ENCODE data around the gene SLC2A4RG. TPM values are rescaled to one million over a fixed set of nuclear protein-coding genes. Genes with fewer than 3 reads are reported as not detected.

SLC2A4RG gene
- total and polyA plus RNA-seq, 2 of the 13 experiments (the other 11 are each of a cell fraction or from before 2014, with no cell fraction given), result 91.4 to 95.9 TPM

GRCh38 chr20:63740627-63741353, 1.2 kb downstream of the SLC2A4RG start (continued):
- peak; percentile 98 for TF ChIP-seq ZNF264 (CRISPR knock-in tag; IDR thresholded peaks at IDR 0.05)
- TF ChIP-seq MAZ (IDR thresholded peaks at IDR 0.05; ENCODE audit: borderline replicate concordance, low read depth, low read length), result peak; percentile 73
- peak; percentile 99 for TF ChIP-seq MAZ (CRISPR knock-in tag; IDR thresholded peaks at IDR 0.05; ENCODE audit: low read depth)
- peak; percentile 87 for TF ChIP-seq ZSCAN29 (CRISPR knock-in tag; conservative IDR thresholded peaks at IDR 0.05)
- no peak for TF ChIP-seq ZNF17 (CRISPR knock-in tag; IDR thresholded peaks at IDR 0.05)
- TF ChIP-seq ZNF329 (CRISPR knock-in tag; IDR thresholded peaks at IDR 0.05; ENCODE audit: low read depth), result peak; percentile 86
- TF ChIP-seq ZNF432 (CRISPR knock-in tag; IDR thresholded peaks at IDR 0.05; ENCODE audit: borderline replicate concordance), result no peak
- peak; percentile 97 for TF ChIP-seq ZNF558 (CRISPR knock-in tag; IDR thresholded peaks at IDR 0.05; ENCODE audit: borderline replicate concordance)
- TF ChIP-seq ZNF609 (CRISPR knock-in tag; IDR thresholded peaks at IDR 0.05; ENCODE audit: borderline replicate concordance), result peak; percentile 92
- peak; percentile 78 for TF ChIP-seq E2F2 (CRISPR knock-in tag; IDR thresholded peaks at IDR 0.05; ENCODE audit: borderline replicate concordance)
- TF ChIP-seq NONO (IDR thresholded peaks at IDR 0.05), result no peak
- TF ChIP-seq NONO (CRISPR knock-in tag; conservative IDR thresholded peaks at IDR 0.05), result peak; percentile 94
- TF ChIP-seq ASH2L (IDR thresholded peaks at IDR 0.05; ENCODE audit: insufficient read length, low read depth, low read length), result peak; percentile 47
- peak; percentile 82; the same call in 1 of the 2 replicates for TF ChIP-seq IRX3 (CRISPR knock-in tag; IDR thresholded peaks at IDR 0.05; ENCODE audit: borderline replicate concordance, low read depth)
- peak; percentile 96 for TF ChIP-seq ZNF800 (CRISPR knock-in tag; IDR thresholded peaks at IDR 0.05)
- peak; percentile 59; the same call in 1 of the 2 replicates for TF ChIP-seq ZBTB39 (CRISPR knock-in tag; IDR thresholded peaks at IDR 0.05)
- TF ChIP-seq TAF1 (CRISPR knock-in tag; IDR thresholded peaks at IDR 0.05), result peak; percentile 93
- peak; percentile 97 for TF ChIP-seq MXI1 (IDR thresholded peaks at IDR 0.05; ENCODE audit: borderline replicate concordance, low read depth, low read length)
- peak; percentile 88 for TF ChIP-seq ZFP1 (CRISPR knock-in tag; IDR thresholded peaks at IDR 0.05)
- TF ChIP-seq SMYD3 (CRISPR knock-in tag; IDR thresholded peaks at IDR 0.05), result no peak

Data from HepG2 (cell line).